GM19372 (cell line): Measurements from ENCODE around the gene ANKRD35.

Experiments
- ATAC-seq: cut with Tn5 transposase; IDR thresholded peaks from one replicate; pipeline ENCODE4 v1.9.1; 2021; ENCODE audit warnings: mild to moderate bottlenecking, low read depth, moderate library complexity; ENCODE audit not compliant: unreplicated experiment

ANKRD35 gene

DNA sequence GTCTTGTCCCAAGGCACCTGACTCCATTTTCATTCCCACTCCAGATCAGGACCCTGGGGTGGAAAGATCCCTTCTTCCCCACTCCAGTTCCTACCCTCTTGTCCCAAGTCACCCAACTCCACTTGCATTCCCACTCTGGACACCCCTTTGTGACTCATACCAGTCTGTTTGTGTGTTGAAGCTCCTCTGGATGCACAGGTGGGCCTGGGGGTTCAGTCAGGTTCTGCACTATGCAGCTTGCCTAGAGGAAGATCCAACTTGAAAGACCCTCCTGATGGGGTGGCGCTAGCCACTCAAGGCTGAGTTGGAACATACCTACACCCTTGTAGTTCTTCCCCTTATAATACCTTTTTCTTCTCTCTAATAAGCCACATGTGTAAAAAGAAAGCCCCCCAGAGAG lies 9.8 kb upstream of the ANKRD35 start:
- no peak for ATAC-seq

GRCh38 chr1:145893306-145894055 lies 7.8 kb upstream of the ANKRD35 start:
- no peak for ATAC-seq

- ATAC-seq = no peak
Measured at GRCh38 chr1:145892486-145893087, 6.9 kb upstream of the ANKRD35 start.

DNA sequence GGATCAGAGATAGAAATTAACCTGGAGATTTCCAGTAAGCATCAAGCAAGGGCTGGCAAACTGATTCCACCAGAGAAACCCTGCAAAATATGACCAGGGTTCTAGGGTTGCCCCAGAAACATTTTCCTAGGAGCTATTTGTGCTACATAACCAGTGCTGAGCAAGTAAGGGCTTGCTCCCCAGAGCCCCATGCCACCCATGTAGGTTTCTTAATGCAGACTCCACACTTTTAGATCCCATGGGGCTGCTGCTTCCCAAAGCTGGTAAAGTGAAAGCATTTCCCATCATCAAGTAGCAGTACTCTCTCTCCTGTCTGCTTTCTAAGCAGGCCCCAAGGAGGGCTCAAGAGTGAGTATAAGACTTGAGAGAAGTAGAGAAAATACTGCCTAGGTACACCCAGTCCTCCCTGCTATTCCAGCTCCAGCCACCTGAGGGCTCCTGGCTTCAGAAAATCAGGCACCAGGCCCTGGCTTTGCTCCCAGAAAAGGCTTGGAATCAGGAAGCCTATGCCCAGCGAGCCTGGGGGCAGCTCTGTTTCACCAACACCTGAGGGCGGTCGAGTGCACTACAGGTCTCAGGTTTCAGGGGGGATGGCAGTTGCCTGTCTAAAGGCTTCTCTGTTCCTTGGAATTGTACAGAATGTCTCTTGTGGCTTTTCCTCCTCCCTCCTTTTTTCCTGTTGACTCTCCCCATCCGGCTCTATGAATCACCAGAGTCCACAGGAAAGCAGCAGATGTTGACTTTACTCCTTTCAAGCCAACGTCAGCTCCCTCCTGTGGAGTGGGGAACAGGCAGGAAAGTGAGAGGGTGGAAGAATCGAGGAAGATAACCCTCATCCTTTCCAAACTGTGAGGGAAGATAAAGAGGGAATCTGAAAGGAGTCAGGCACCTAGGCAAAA lies 6.2 kb upstream of the ANKRD35 start:
- ATAC-seq = no peak

- ATAC-seq = no peak
Measured at GRCh38 chr1:145891143-145891542, 5.5 kb upstream of the ANKRD35 start.

GRCh38 chr1:145889722-145890121 lies 4.1 kb upstream of the ANKRD35 start:
- no peak for ATAC-seq

- no peak for ATAC-seq
Measured at GRCh38 chr1:145887631-145888030, 2.0 kb upstream of the ANKRD35 start.

GRCh38 chr1:145886816-145887215 lies 1.1 kb upstream of the ANKRD35 start:
- no peak for ATAC-seq

DNA sequence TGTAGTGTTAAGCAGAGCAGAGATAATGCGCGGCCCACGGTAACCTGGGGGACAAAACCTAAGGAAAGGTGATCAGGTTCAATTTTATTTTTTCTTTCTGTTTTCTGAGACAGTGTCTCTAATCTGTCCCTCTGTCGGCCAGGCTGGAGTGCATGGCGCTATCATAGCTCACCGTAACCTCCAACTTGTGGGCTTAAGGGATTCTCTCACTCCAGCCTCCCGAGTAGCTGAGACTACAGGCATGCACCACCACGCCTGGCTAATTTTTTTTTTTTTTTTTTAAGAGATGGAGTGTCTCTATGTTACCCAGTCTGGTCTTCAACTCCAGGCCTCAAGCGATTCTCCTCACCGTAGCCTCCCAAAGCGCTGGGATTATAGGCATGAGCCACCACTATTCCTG lies 724 bp upstream of the ANKRD35 start:
- ATAC-seq = no peak

DNA sequence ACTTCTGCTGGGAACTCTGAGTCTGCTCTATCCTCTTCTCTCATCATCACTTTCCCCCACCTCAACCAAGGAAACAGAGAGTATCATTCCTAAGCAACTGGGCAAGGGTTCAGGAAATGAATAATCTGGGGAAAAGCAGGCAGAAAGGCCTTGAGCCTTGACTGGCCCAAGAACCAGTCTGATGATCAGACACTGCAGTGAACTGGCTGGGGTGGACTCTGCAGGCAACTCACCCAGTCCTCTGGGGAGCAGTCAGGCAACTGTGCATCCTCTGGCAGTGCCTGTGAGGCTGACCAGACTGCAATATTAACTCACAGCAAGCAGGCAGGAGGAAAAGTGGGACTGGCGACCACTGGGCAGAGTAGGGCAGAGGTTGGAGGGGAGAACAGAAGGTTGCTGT lies 991 bp downstream of the ANKRD35 start:
- no peak for ATAC-seq

DNA sequence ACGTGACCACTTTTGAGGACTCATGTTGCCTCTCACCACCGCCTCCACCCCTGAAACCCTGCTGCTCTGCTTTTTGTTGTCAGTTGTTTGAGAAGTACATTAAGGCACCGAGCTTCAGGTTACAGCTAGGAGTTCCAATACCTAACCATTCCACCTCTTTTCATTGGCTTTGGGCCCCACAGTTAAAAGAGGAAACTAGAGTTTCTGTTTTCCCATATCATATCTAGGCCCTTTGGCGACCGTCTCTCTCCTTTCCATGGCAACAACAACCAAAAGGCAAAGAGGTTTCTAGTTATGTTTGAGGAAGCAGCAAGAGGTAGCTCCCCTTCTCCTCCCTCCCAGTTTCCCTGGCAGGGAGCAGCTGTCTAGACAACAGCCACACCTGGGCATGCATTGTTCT lies 5.9 kb downstream of the ANKRD35 start:
- ATAC-seq = no peak

DNA sequence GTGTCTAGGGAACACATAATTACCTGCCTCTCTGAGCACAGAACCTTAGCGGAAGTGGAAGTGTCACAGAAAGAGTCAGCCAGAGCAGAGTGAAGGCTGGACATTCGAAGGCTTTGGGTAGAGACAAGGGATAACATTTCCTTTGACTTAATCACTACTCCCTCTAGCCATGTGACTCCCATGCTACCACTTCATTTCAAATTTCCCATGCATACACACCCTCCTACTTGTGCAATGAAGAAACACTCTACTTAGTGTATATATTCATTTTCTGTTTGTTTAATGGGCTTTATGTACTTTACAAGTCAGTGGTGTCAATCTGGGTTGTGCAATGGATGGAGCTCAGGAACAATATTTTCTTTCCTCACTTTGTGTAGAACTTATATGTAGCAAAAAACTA lies 6.9 kb downstream of the ANKRD35 start:
- ATAC-seq = no peak

GRCh38 chr1:145877923-145878486 lies 7.7 kb downstream of the ANKRD35 start:
- ATAC-seq = no peak

DNA sequence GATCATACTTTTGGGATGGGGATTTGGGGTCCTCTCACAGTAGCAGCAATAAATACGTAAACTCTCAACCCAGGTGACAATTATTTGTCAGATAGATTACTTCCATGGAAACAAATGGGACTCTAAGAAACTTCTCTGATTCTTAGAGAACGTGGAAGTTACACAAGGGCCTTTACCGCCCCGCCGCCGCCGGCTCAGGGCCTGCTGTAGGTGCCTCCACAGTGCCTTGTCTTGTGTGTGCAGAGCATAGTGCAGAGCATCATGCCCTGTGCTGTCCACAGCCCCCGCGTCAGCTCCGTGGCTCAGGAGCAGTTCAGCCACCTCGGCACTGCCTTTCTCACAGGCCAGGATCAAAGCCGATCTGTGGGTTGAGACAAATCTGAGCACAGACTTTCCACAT lies 11.0 kb downstream of the ANKRD35 start:
- no peak for ATAC-seq

- no peak for ATAC-seq
Measured at GRCh38 chr1:145871994-145872924, 13.4 kb downstream of the ANKRD35 start.

DNA sequence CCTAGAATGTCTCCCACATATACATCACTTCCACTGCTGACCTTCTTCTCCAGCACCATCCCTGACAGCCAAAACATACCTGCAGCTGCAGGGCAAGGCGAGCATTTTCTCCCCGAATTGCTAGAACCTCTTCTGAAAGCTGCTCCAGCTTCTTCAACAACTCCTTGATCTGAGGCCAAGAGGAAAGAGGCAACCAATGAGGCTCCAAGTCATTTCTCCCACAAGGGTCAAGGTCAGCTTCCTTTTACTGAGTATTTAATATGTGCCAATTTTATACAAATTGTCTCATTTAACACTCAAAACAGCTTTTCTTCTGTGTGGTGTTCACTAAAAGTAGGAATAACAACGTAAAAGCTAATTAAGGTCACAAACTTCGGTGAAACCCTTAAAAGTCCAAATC lies 17.4 kb downstream of the ANKRD35 start:
- no peak for ATAC-seq

- no peak for ATAC-seq
Measured at GRCh38 chr1:145863282-145864018, 22.2 kb downstream of the ANKRD35 start.

GRCh38 chr1:145859491-145860023 lies 26.1 kb downstream of the ANKRD35 start:
- ATAC-seq = peak; percentile 64

GRCh38 chr1:145858901-145859490 lies 26.7 kb downstream of the ANKRD35 start, which contains the start of gene PIAS3:
PIAS3 (minus strand) TSS chr1:145859081; CDS start chr1:145858990, 91 bp downstream.
- ATAC-seq = peak; percentile 79
